HepG2 (cell line): Measurements from ENCODE around the gene DIABLO. TPM values are rescaled to one million over a fixed set of nuclear protein-coding genes. Genes with fewer than 3 reads are reported as not detected.
A peak's percentile ranks its signal among the peaks of the same experiment; 100 is the strongest.

ENCODE experiments used
- FOXA3 ChIP-seq: IDR thresholded peaks from 2 replicates; pipeline ENCODE4 v1.6.1; 2016; ENCODE audit warnings: missing genetic modification reagents, missing compliant biosample characterization
- NFE2L1 ChIP-seq: sonication (generic); formaldehyde crosslinking; IDR thresholded peaks from 2 replicates; pipeline ENCODE4 v1.4.0; 2020; ENCODE audit warnings: missing genetic modification reagents, mild to moderate bottlenecking, borderline replicate concordance
- NR2F2 ChIP-seq: IDR thresholded peaks from 2 replicates; pipeline ENCODE4 v1.6.1; 2012; ENCODE audit warnings: low read depth, inconsistent platforms, borderline replicate concordance
- RCOR2 ChIP-seq: IDR thresholded peaks from 2 replicates; pipeline ENCODE4 v1.6.1; 2016; ENCODE audit warnings: missing biosample characterization, missing genetic modification reagents
- TCF12 ChIP-seq, 2 experiments: fragments of 450-650 bp in 1 of 2; sonication (generic) in 1 of 2; formaldehyde crosslinking in 1 of 2; IDR thresholded peaks; 2 replicates each; pipeline versions ENCODE4 v1.6.1 to v1.8.0; 2017 to 2022; ENCODE audit warnings: antibody characterized with exemption in 1 of 2, mild to moderate bottlenecking in 1 of 2, missing genetic modification reagents in 1 of 2, moderate library complexity in 1 of 2
- TEAD3 ChIP-seq: optimal IDR thresholded peaks from 2 replicates; pipeline ENCODE3; 2016; ENCODE audit warnings: borderline replicate concordance
- ZFP82 ChIP-seq: sonication (generic); formaldehyde crosslinking; IDR thresholded peaks from 2 replicates; pipeline ENCODE4 v1.5.1; 2020; ENCODE audit warnings: mild to moderate bottlenecking, missing genetic modification reagents, borderline replicate concordance
- ZNF335 ChIP-seq: sonication (generic); formaldehyde crosslinking; IDR thresholded peaks from 2 replicates; pipeline ENCODE4 v1.4.0; 2020; ENCODE audit warnings: missing genetic modification reagents
- ZNF484 ChIP-seq: sonication (generic); formaldehyde crosslinking; IDR thresholded peaks from 2 replicates; pipeline ENCODE4 v1.5.1; 2020; ENCODE audit warnings: mild to moderate bottlenecking, low read depth, missing genetic modification reagents, borderline replicate concordance
- ZNF564 ChIP-seq: sonication (generic); formaldehyde crosslinking; IDR thresholded peaks from 2 replicates; pipeline ENCODE4 v1.8.1; 2023; ENCODE audit warnings: mild to moderate bottlenecking, missing genetic modification reagents
- ZNF572 ChIP-seq: sonication (generic); formaldehyde crosslinking; IDR thresholded peaks from 2 replicates; pipeline ENCODE4 v1.5.1; 2020; ENCODE audit warnings: mild to moderate bottlenecking, missing genetic modification reagents
- polyA plus RNA-seq, 8 experiments: library from polyadenylated mRNA; depleted of rRNA in 3 of 8; stranded (reverse) in 7 of 8; unstranded in 1 of 8; fragments of >200 nt; fragmentation: Illumina TruSeq in 4 of 8; extraction: Trizol in 4 of 8; gene quantifications; 2 replicates each; pipeline versions ENCODE4 v1.2.1 to v1.2.3, GENCODE V29; 2011 to 2016; ENCODE audit warnings: low read depth in 4 of 8, missing spikeins in 1 of 8, mixed read lengths in 1 of 8; ENCODE audit not compliant: insufficient read depth in 1 of 8
- total RNA-seq, 5 experiments: library from RNA; depleted of rRNA; stranded (reverse); fragments of >200 nt; fragmentation: Illumina TruSeq; extraction: Trizol; gene quantifications; 2 replicates each; pipeline ENCODE4 v1.2.3, GENCODE V29; 2016; ENCODE audit warnings: low read depth in 1 of 5
- TF ChIP-seq, protein P1 (sequence below): IDR thresholded peaks from 2 replicates; pipeline ENCODE4 v1.6.1; 2012; ENCODE audit warnings: low read depth, low read length, improper control_type of control experiment
- TF ChIP-seq, protein P2 (sequence below): sonication (generic); formaldehyde crosslinking; IDR thresholded peaks from 2 replicates; pipeline ENCODE4 v1.4.0; 2020; ENCODE audit warnings: missing genetic modification reagents, borderline replicate concordance
- TF ChIP-seq, protein P3 (sequence below): IDR thresholded peaks from 2 replicates; pipeline ENCODE4 v1.6.1; 2016; ENCODE audit warnings: control low read depth
- TF ChIP-seq, protein P4 (sequence below): sonication (generic); formaldehyde crosslinking; IDR thresholded peaks from 2 replicates; pipeline ENCODE4 v1.9.0; 2021; ENCODE audit warnings: mild to moderate bottlenecking, missing genetic modification reagents

DIABLO gene
- total and polyA plus RNA-seq, 2 of the 13 experiments (the other 11 are each of a cell fraction or from before 2014, with no cell fraction given), result 20.7 to 70.9 TPM

DNA sequence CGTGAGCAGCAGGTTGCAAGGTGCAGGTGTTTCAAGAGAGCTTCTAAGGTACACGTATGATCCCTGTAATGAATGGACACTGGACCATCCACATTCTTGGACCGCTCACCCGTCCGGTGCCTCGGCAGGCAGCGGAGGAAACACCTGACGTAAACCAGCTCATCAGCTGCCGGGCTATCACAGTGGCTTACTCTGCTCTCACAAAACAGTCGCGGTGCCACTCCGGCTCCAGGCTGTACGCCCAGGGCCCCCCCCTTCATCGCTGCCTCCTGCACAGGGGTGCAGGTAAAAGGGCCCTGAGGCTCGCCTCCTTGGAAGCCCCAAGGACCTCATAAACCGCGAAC, 40.0 kb upstream of the DIABLO start (continued):
- TF ChIP-seq, protein P1, sequence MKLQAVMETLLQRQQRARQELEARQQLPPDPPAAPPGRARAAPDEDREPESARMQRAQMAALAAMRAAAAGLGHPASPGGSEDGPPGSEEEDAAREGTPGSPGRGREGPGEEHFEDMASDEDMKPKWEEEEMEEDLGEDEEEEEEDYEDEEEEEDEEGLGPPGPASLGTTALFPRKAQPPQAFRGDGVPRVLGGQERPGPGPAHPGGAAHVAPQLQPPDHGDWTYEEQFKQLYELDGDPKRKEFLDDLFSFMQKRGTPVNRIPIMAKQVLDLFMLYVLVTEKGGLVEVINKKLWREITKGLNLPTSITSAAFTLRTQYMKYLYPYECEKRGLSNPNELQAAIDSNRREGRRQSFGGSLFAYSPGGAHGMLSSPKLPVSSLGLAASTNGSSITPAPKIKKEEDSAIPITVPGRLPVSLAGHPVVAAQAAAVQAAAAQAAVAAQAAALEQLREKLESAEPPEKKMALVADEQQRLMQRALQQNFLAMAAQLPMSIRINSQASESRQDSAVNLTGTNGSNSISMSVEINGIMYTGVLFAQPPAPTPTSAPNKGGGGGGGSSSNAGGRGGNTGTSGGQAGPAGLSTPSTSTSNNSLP, result peak; percentile 5; the same call in 1 of the 2 replicates
- TF ChIP-seq ZFP82 (CRISPR knock-in tag) (0 out of 2 replicates have a peak, but pooled peaks have one; percentile 1), ZNF564 (CRISPR knock-in tag) (0 out of 2 replicates have a peak, but pooled peaks have one; percentile 4), ZNF484 (CRISPR knock-in tag) (no peak), ZNF335 (CRISPR knock-in tag) (no peak), FOXA3 (CRISPR knock-in tag) (no peak), NR2F2 (no peak; the same call in 1 of the 2 replicates), TEAD3 (CRISPR knock-in tag) (no peak), TCF12 (IDR thresholded peaks at IDR 0.05) (no peak), TCF12 (CRISPR knock-in tag; IDR thresholded peaks at IDR 0.05) (no peak), NFE2L1 (CRISPR knock-in tag) (no peak), ZNF572 (CRISPR knock-in tag) (0 out of 2 replicates have a peak, but pooled peaks have one; percentile 16), RCOR2 (no peak)
- TF ChIP-seq, protein P2, sequence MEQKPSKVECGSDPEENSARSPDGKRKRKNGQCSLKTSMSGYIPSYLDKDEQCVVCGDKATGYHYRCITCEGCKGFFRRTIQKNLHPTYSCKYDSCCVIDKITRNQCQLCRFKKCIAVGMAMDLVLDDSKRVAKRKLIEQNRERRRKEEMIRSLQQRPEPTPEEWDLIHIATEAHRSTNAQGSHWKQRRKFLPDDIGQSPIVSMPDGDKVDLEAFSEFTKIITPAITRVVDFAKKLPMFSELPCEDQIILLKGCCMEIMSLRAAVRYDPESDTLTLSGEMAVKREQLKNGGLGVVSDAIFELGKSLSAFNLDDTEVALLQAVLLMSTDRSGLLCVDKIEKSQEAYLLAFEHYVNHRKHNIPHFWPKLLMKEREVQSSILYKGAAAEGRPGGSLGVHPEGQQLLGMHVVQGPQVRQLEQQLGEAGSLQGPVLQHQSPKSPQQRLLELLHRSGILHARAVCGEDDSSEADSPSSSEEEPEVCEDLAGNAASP (CRISPR knock-in tag), result 0 out of 2 replicates have a peak, but pooled peaks have one; percentile 1
- TF ChIP-seq, protein P3, sequence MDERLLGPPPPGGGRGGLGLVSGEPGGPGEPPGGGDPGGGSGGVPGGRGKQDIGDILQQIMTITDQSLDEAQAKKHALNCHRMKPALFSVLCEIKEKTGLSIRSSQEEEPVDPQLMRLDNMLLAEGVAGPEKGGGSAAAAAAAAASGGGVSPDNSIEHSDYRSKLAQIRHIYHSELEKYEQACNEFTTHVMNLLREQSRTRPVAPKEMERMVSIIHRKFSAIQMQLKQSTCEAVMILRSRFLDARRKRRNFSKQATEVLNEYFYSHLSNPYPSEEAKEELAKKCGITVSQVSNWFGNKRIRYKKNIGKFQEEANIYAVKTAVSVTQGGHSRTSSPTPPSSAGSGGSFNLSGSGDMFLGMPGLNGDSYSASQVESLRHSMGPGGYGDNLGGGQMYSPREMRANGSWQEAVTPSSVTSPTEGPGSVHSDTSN, result no peak
- TF ChIP-seq, protein P4, sequence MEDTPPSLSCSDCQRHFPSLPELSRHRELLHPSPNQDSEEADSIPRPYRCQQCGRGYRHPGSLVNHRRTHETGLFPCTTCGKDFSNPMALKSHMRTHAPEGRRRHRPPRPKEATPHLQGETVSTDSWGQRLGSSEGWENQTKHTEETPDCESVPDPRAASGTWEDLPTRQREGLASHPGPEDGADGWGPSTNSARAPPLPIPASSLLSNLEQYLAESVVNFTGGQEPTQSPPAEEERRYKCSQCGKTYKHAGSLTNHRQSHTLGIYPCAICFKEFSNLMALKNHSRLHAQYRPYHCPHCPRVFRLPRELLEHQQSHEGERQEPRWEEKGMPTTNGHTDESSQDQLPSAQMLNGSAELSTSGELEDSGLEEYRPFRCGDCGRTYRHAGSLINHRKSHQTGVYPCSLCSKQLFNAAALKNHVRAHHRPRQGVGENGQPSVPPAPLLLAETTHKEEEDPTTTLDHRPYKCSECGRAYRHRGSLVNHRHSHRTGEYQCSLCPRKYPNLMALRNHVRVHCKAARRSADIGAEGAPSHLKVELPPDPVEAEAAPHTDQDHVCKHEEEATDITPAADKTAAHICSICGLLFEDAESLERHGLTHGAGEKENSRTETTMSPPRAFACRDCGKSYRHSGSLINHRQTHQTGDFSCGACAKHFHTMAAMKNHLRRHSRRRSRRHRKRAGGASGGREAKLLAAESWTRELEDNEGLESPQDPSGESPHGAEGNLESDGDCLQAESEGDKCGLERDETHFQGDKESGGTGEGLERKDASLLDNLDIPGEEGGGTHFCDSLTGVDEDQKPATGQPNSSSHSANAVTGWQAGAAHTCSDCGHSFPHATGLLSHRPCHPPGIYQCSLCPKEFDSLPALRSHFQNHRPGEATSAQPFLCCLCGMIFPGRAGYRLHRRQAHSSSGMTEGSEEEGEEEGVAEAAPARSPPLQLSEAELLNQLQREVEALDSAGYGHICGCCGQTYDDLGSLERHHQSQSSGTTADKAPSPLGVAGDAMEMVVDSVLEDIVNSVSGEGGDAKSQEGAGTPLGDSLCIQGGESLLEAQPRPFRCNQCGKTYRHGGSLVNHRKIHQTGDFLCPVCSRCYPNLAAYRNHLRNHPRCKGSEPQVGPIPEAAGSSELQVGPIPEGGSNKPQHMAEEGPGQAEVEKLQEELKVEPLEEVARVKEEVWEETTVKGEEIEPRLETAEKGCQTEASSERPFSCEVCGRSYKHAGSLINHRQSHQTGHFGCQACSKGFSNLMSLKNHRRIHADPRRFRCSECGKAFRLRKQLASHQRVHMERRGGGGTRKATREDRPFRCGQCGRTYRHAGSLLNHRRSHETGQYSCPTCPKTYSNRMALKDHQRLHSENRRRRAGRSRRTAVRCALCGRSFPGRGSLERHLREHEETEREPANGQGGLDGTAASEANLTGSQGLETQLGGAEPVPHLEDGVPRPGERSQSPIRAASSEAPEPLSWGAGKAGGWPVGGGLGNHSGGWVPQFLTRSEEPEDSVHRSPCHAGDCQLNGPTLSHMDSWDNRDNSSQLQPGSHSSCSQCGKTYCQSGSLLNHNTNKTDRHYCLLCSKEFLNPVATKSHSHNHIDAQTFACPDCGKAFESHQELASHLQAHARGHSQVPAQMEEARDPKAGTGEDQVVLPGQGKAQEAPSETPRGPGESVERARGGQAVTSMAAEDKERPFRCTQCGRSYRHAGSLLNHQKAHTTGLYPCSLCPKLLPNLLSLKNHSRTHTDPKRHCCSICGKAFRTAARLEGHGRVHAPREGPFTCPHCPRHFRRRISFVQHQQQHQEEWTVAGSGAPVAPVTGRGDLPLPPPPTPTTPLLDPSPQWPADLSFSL (CRISPR knock-in tag), result peak; percentile 57; the same call in 1 of the 2 replicates
